Keratinocyte (primary cell): Measurements from ENCODE around the gene PGLYRP2. TPM values are rescaled to one million over a fixed set of nuclear protein-coding genes. Genes with fewer than 3 reads are reported as not detected.

Experiments used
- DNase-seq: peaks from one replicate; pipeline ENCODE4 v3.0.0-alpha.2; 2011; ENCODE audit warnings: low read depth, missing footprints, low spot score
- FAIRE-seq: peaks from 2 replicates; lab custom pipeline; 2011; peaks lifted over from hg19 to GRCh38; lab: Jason Lieb, UNC
- H2AFZ ChIP-seq: 2 replicates; pipeline ENCODE4 v1.6.0; 2012; ENCODE audit warnings: low read length, control low read depth, inconsistent platforms; ENCODE audit not compliant: control insufficient read depth
- H3K27ac ChIP-seq: 2 replicates; pipeline ENCODE4 v1.5.1; 2011; ENCODE audit warnings: low read length; ENCODE audit not compliant: control insufficient read depth, insufficient read depth
- H3K27me3 ChIP-seq: 3 replicates; pipeline ENCODE4 v1.6.0; 2011; ENCODE audit warnings: low read length; ENCODE audit not compliant: control insufficient read depth, insufficient read depth; ENCODE audit errors: extremely low read depth
- H3K36me3 ChIP-seq, 2 experiments: 2 replicates in 1 of 2; 3 replicates in 1 of 2; pipeline ENCODE4 v1.5.1; 2011; ENCODE audit warnings: low read length in 2 of 2, mild to moderate bottlenecking in 1 of 2; ENCODE audit not compliant: control insufficient read depth in 2 of 2, insufficient read depth in 2 of 2; ENCODE audit errors: extremely low read depth in 1 of 2
- H3K4me1 ChIP-seq: 3 replicates; pipeline ENCODE4 v1.5.1; 2011; ENCODE audit warnings: low read length; ENCODE audit not compliant: control insufficient read depth, insufficient read depth; ENCODE audit errors: extremely low read depth
- H3K4me2 ChIP-seq: 3 replicates; pipeline ENCODE4 v1.6.0; 2011; ENCODE audit warnings: low read depth, low read length; ENCODE audit not compliant: control insufficient read depth, insufficient read depth; ENCODE audit errors: extremely low read depth
- H3K4me3 ChIP-seq, 3 experiments: fragments of 200-600 bp in 1 of 3; sonication (generic) in 1 of 3; 2 replicates in 2 of 3; 3 replicates in 1 of 3; pipeline ENCODE4 v1.5.1; 2011 to 2016; ENCODE audit warnings: low read length in 3 of 3, mild to moderate bottlenecking in 3 of 3, control low read depth in 2 of 3, inconsistent platforms in 1 of 3, low read depth in 1 of 3, mixed read lengths in 1 of 3, mixed run types in 1 of 3, moderate library complexity in 1 of 3; ENCODE audit not compliant: control insufficient read depth in 2 of 3, insufficient read depth in 2 of 3; ENCODE audit errors: extremely low read depth in 1 of 3
- H3K79me2 ChIP-seq: 2 replicates; pipeline ENCODE4 v1.6.0; 2012; ENCODE audit warnings: low read length; ENCODE audit not compliant: control insufficient read depth, insufficient read depth
- H3K9ac ChIP-seq: 3 replicates; pipeline ENCODE4 v1.6.0; 2011; ENCODE audit warnings: low read length; ENCODE audit not compliant: control insufficient read depth, insufficient read depth; ENCODE audit errors: extremely low read depth
- H3K9me1 ChIP-seq: 3 replicates; pipeline ENCODE4 v1.6.0; 2011; ENCODE audit warnings: low read length; ENCODE audit not compliant: control insufficient read depth, insufficient read depth; ENCODE audit errors: extremely low read depth
- H3K9me3 ChIP-seq: 2 replicates; pipeline ENCODE4 v1.5.1; 2012; ENCODE audit warnings: low read depth, low read length; ENCODE audit not compliant: control insufficient read depth
- H4K20me1 ChIP-seq: 3 replicates; pipeline ENCODE4 v1.6.0; 2011; ENCODE audit warnings: low read length; ENCODE audit not compliant: control insufficient read depth, insufficient read depth; ENCODE audit errors: extremely low read depth
- EZH2 ChIP-seq: IDR thresholded peaks from one replicate; pipeline ENCODE4 v1.6.1; 2012; ENCODE audit warnings: inconsistent platforms, mild to moderate bottlenecking, low read length, moderate library complexity
- dilution Hi-C: fragments of 300-500 bp; cut with MboI; formaldehyde crosslinking; loops from one replicate; pipeline ENCODE4 v1.7.0; 2020; ENCODE audit warnings: low sequenced_read_pairs; ENCODE audit not compliant: extremely low pct_ligation_motif_present
- polyA plus RNA-seq, 5 experiments: library from polyadenylated mRNA; depleted of rRNA in 3 of 5; stranded (reverse) in 3 of 5; stranded (forward) in 1 of 5; unstranded in 1 of 5; fragments of >200 nt; gene quantifications; 1 replicate in 1 of 5; 2 replicates in 3 of 5; 3 replicates in 1 of 5; pipeline versions ENCODE4 v1.2.1 to v1.2.3, GENCODE V29; 2011 to 2012; ENCODE audit warnings: missing spikeins in 2 of 5, low read depth in 1 of 5, low replicate concordance in 1 of 5
- TF ChIP-seq, protein P1 (sequence below), 3 experiments: IDR thresholded peaks in 1 of 3; conservative IDR thresholded peaks in 1 of 3; optimal IDR thresholded peaks in 1 of 3; 2 replicates in 2 of 3; 3 replicates in 1 of 3; pipeline versions ENCODE3 to v1.5.1; 2011; ENCODE audit warnings: low read length in 3 of 3, mild to moderate bottlenecking in 3 of 3, moderate library complexity in 2 of 3, control low read depth in 1 of 3, inconsistent platforms in 1 of 3; ENCODE audit not compliant: insufficient read depth in 2 of 3; ENCODE audit errors: extremely low read depth in 1 of 3

PGLYRP2 gene
- polyA plus RNA-seq, 1 donor (not counting 4 experiments of a cell fraction or from before 2014, with no cell fraction given), result not detected

DNA sequence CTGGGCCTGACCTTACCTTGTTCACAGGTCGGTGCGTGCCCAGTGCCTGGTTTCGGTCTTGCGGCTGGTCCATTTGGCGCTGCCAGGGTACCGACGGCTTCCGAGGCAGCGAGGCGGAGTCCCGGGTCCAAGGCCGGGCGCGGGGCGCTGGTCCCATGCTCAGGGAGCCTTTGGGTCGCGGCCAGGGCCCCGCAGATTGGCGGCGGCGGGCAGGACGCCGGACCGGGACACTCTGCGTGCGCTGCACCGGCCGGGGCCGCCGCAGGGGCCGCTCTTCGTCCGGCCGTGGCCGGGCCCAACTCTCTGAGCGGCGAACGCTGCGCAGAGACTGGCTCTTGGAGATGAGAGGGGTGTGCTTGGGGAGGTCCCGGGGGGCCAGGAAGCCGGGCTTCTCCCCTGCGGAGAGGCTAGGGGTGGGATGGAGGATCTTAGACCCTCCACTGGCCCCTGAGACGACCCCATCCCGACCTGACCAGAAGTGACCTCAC lies 26.2 kb downstream of the PGLYRP2 start:
- Histone ChIP-seq H3K27me3 (peaks cover 57% of the 10 kb centered on the region), H3K27ac (no peak overlapping the region), H3K4me1 (peaks cover 3% of the 10 kb centered on the region), H3K9me3 (no peaks in the 10 kb centered on the region), H3K9me1 (no peaks in the 10 kb centered on the region), H3K4me2 (peak overlapping the region; percentile 76), H2AFZ (peak overlapping the region; percentile 56), H3K4me3 (peak overlapping the region in 1 of 3 experiments; percentile 15), H4K20me1 (no peaks in the 10 kb centered on the region), H3K9ac (no peak overlapping the region), H3K36me3 (no peaks in the 10 kb centered on the region), H3K79me2 (no peaks in the 10 kb centered on the region)
- no peak for DNase-seq
- dilution Hi-C loops, result no loop called here
- peak; percentile 75 for TF ChIP-seq EZH2
- TF ChIP-seq, protein P1, sequence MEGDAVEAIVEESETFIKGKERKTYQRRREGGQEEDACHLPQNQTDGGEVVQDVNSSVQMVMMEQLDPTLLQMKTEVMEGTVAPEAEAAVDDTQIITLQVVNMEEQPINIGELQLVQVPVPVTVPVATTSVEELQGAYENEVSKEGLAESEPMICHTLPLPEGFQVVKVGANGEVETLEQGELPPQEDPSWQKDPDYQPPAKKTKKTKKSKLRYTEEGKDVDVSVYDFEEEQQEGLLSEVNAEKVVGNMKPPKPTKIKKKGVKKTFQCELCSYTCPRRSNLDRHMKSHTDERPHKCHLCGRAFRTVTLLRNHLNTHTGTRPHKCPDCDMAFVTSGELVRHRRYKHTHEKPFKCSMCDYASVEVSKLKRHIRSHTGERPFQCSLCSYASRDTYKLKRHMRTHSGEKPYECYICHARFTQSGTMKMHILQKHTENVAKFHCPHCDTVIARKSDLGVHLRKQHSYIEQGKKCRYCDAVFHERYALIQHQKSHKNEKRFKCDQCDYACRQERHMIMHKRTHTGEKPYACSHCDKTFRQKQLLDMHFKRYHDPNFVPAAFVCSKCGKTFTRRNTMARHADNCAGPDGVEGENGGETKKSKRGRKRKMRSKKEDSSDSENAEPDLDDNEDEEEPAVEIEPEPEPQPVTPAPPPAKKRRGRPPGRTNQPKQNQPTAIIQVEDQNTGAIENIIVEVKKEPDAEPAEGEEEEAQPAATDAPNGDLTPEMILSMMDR (optimal IDR thresholded peaks at IDR 0.05 in 1 of 3, IDR thresholded peaks at IDR 0.05 in 1 of 3, conservative IDR thresholded peaks at IDR 0.05 in 1 of 3; ENCODE audit: extremely low read depth in 1 of 3, insufficient read depth in 2 of 3, low read length in 3 of 3), result no peak
- FAIRE-seq, result no peak

DNA sequence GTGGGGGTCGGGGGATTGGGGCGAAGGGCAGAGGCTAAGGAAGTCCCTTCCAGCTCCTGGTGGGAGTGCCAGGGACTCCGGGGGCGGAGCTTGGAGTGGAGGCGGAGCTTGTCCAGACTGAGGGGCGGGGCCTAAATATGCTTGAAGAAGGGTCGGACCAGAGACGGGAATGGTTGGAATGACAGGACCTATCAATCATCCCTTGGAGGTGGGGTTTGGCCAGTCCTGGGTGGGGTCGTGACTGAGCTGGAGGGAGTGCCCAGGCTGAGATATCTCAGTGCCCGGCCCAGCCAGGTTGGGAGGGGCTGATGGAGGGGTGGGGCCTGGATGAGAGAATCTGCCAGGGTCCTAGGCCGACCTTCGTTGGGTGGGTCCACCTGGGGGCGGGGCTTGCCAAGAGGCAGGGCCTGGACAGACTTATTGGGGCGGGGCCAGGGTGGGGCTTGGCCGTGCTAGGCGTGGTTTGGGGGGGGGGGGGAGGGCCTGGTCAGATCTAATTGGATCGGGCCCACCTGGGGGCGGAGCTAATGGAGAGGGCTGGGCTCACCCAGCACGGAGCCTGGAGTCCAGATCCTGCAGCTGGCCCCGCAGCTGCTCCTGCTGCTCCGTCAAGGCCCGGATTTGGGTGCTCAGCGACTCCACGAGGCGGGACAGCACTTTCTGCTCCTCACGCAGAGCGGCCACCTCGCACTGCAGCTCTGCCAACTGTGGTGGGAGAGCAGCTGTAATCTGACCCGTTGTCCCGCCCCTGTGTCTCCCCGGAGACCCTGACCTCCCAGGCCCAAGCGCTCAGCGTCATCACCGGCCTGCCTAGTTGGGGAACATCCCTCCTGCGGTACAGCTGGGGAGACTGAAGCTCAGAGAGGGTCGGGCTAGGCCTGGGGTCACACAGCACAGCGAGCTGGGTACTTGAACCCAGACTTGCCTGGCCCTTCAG lies 26.9 kb downstream of the PGLYRP2 start:
- Histone ChIP-seq H3K9ac (no peak overlapping the region), H3K27ac (no peak overlapping the region), H3K27me3 (peaks cover 49% of the 10 kb centered on the region), H3K9me3 (no peaks in the 10 kb centered on the region), H3K4me1 (peaks cover 3% of the 10 kb centered on the region), H3K36me3 (no peaks in the 10 kb centered on the region), H3K9me1 (no peaks in the 10 kb centered on the region), H3K4me3 (peak overlapping the region in 1 of 3 experiments; percentile 15), H3K79me2 (no peaks in the 10 kb centered on the region), H4K20me1 (no peaks in the 10 kb centered on the region), H3K4me2 (peak overlapping the region; percentile 76), H2AFZ (peak overlapping the region; percentile 56)
- DNase-seq (peak; percentile 40), FAIRE-seq (no peak)
- dilution Hi-C loops, result no loop called here
- no peak for TF ChIP-seq EZH2
- TF ChIP-seq, protein P1 (optimal IDR thresholded peaks at IDR 0.05 in 1 of 3, IDR thresholded peaks at IDR 0.05 in 1 of 3, conservative IDR thresholded peaks at IDR 0.05 in 1 of 3; ENCODE audit: extremely low read depth in 1 of 3, insufficient read depth in 2 of 3, low read length in 3 of 3), result no peak
